NCI-H446 treated with DMSO at 0.1 percent for 48 hours (cell line): ENCODE measurements around the gene LGR5.

ENCODE experiments used
- DNase-seq: peaks from one replicate; lab custom pipeline; 2025; lab: John Stamatoyannopoulos, UW

LGR5 gene

DNA sequence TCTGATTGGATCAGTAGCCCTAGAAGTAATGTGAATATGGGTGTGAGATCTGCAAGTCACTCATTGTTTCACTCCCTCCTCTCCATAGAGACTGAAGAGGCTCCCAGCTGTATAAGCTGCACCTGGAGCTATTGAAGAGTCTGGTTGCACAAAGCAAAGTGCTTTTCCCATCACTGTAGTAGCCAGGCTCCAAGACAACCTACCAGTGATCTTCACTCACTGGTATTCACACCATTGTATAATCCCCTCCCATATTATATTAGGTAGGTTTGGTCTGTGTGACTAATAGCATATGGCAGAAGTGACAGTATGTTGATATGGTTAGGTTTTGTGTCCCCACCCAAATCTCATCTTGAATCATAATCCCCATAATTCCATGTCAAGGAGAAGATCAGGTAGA is 159.6 kb downstream of the LGR5 start:
- DNase-seq: no peak

DNA sequence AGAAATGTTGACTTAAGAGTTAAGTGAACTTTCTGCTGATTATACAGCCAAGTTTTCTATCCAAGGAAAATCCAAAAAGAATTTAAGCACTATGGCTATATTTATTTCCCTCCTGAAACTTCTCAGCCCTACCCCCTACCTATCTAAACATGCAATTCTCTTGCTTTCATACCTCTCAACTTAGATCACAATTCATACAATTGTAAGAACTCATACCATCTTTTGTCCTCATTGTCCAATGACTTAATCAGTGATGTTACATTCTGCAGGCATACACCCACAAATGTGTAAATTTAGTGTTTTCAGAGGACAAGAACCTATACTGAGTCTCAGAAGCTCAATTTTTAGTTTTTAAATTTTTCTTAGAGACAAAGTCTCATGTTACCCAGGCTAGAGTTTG is 161.9 kb downstream of the LGR5 start:
- no peak for DNase-seq

DNA sequence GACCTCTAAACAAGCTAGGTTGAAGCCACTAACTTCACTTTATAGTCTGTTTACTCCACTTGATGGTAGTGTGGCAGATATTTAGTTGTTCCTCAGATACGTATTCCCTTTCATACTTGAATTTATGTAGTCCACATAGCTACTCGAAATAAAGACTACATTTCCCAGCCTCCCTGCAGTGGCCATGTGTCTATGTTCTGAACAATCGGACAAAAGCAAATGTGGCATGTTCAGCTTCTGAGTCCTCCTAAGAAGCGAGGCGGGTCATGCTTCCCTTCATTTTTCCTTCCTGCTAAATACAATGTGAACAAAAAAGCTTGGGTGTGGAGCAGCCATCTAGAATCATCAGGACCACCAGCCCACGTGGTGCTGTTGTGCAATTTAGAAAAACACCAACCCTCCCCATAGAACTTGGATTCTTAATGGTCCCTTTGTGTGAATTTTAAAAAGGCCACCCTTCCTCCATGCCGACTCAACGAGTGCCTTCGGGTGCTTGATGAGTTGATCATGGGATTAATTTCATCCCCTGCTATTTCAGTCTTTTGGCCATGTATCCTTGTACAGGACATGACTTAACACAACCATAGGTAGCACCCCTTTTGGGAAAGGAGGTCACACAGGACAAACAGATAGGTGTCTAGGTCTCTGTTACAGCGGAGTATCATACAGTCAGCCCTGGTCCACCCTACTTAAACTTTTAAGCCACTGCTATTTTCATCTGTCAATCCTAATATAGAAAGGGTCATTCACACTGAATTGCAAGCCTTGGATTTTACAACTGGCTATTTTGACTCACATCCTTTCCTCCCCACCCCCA is 163.4 kb downstream of the LGR5 start:
- DNase-seq: no peak

DNA sequence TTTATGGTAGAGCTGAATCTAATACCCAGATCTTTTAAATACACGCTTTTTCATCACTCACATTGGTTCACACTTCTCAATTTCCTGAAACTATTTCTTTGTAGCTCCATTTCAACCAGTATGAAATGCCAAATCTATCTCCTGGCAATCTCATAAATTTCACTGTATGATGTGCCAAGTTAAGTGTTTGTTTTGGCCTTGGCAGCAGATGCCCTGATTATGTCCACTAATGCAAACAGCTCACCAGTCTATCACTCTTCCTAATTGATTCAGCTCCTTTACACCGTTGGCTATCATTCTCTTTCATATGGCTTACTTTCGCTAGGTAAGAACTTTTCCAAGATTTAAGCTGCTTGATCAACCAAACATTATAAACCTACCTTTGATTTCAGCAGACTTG is 165.4 kb downstream of the LGR5 start:
- DNase-seq: no peak

DNA sequence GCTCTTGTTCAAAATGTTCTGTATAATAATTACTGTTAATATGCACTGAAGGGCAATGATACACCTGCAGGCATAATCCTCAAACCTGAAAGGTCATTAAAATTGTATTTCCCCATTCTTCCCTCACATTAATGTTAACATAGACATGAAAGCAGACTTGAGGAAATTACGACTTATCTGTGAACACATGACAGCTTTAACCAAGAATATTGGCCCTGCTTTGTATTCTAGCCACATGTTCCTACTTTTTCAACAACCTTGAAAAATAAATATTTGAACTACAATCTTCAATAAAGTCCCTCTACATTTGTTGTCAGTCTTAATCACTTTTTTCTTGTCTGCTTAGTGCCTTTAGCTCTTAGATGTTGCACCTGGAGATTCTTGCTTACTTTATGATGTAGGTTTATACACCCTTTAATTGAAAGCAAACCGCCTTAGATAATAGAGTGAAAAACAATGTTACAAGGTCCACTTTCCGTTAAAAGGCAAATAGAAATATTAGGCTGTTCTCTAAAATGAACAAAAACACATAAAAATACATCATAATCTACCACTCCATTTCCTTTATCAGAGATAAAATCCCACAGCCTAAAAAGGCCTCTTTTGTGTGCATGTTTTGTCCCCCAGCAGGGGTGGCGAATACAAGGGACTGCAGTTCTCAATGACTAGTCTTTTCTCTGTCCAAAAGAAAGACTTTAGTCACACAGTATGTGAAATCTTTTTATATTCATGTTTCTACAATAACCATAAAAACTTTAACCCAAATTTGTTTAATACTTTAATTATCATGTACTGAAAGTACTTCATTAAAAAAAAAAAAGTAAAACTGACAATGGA is 168.1 kb downstream of the LGR5 start:
- no peak for DNase-seq

DNA sequence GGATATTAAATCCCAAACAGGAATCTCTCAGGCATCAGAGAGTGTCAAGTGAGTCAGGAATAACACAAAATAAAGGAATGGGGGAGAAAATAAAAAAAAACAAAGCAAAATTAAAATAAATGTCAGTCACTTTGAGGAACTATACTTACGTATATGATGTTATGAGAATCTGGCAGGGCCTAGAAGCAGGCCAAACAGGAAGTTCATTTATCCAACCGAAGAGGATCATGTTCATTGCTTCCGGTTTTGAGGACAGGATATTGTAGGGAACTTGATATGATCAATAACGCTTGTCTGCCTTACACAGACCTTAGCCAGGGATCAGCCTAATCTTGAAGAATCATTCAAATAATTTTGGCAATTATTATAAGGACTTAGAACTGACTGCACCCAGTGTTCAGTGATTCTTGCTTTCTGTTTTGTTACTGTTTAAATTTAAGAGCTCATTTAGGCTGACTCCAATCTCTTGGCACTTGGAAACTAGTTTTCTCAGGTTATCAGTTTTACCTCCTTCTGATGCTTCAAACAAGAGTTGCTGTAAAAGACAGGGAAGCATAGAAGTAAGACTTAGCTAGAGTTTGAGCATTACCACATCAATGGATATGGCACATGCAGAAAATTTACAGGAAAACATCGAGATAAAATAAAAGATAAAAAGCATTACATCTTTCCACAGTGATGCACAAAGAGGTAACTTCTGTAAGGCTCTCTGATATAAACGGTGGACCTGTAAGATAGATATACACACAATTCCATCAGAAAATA is 170.6 kb downstream of the LGR5 start:
- DNase-seq: no peak

DNA sequence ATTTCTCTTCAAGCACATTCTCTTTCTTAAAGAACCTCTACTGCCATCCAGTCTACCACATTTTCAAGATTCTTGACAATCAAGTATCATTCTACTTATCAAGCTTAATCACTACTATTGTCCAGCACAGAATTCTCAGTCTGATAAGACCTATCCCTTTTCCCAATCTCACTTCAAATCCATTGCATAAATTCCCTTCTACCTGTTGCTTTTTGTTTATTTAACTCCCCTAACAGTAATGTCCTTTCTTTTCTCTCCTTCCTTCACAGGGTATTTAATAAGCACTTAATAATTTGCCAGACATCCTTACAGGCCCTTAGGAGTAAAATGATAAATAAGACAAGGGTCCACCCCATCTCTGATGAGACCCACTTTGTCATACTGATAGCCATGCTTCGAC is 182.3 kb downstream of the LGR5 start:
- DNase-seq: no peak

DNA sequence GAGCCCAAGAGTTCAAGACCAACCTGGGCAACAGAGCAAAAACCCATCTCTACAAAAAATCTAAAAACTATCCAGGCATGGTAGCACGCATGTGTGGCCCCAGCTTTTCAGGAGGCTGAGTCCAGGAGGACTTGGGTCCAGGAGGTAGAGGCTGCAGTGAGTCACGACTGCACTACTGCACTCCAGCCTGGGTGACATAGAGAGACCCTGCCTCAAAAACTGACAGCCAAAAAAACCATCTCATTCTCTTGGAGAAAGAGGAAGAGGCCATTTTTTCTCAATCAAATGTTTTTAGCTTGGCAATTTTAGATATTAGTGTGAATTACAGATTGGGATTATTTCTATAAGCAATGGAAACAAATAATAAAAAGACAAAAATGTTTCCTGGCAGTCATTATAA is 185.9 kb downstream of the LGR5 start:
- DNase-seq: no peak

DNA sequence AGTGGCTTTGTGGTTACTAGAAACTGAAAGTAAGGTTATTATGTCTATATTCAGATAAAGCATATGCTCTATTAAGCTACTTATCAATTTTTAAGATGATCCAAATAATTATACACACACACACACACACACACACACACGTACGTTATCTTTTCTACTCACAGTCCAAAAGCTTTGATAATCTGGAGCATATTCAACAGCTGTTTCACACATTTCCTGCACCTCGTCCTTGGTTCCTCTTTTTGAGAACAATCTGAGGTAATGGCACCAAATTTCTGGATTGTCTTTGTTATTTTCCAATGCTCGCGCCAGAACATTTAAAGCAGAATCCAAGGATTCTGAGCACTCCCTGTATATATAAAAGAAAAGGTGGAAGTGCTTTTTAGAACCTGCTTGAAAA is 186.5 kb downstream of the LGR5 start:
- DNase-seq: no peak

DNA sequence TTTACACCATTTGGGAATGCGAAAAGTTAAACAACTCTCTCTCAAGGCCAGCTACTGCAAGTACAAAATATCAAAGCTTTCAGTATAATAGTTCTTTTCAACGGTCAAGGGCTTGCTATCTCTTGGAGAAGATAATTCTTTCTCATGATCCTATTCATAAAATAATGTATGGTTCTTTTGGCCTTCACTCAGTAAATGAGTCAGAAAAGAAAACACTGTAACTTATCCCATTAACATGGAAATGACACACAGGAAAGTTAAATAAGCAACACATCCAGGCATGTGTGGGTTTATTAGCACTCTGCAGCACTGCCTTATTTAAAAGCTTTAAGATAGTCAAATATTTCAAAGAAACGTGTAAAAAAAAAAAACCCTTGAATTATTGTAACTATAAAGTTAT is 187.2 kb downstream of the LGR5 start:
- DNase-seq: no peak

DNA sequence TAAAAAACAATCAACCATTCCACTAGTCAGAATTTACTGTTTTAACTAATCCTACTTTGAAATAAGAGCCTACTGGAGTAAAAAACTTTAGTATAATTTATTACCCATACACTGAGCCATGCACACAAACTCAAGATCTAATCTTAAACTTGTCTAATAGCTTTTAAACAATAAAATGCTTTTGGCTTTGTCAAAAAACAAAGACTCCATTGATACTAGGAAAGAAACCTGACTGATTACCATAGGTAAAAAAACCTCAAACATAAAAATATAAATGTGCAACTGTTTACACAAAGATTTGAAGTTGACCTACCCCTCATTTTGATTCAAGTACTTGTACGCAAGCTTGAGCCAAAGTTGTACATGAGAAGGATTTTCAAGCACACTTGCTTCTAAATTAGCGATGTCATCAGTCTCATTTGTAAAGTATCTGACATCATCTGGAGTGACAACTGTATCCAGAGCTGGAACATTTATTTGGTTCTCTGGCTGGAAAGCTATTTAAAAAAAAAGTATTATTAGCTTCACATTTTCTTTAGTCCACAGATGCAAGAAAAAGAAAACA is 187.9 kb downstream of the LGR5 start:
- DNase-seq: no peak
